HEK293 (cell line): ENCODE measurements around the gene KIRREL3.

Source experiments
- CTCF ChIA-PET: fragments of 350-600 bp; formaldehyde crosslinking; extraction: SDS; loops from one replicate; lab custom pipeline; 2021; ENCODE audit warnings: antibody characterized with exemption; lab: Yijun Ruan, JAX
- POLR2A ChIA-PET: fragments of 300-600 bp; formaldehyde crosslinking; extraction: SDS; loops from one replicate; lab custom pipeline; 2020; ENCODE audit warnings: antibody characterized with exemption, inconsistent platforms; lab: Yijun Ruan, JAX
- H3K27ac ChIP-seq: fragments of 200-500 bp; sonication (Bioruptor generic); 2 replicates; pipeline ENCODE4 v1.5.1; 2014; ENCODE audit warnings: low read depth, low read length, control low read depth, inconsistent platforms; ENCODE audit errors: extremely low read depth
- H3K36me3 ChIP-seq, 2 experiments: fragments of 200-500 bp in 1 of 2; sonication (Bioruptor generic) in 1 of 2; 1 replicate in 1 of 2; 2 replicates in 1 of 2; pipeline ENCODE4 v1.5.1; 2014 to 2017; ENCODE audit warnings: inconsistent platforms in 2 of 2, low read length in 2 of 2; ENCODE audit not compliant: control insufficient read depth in 2 of 2, insufficient read depth in 1 of 2
- H3K4me1 ChIP-seq: fragments of 200-500 bp; sonication (Bioruptor generic); 2 replicates; pipeline ENCODE4 v1.5.1; 2014; ENCODE audit warnings: mild to moderate bottlenecking, low read length, inconsistent platforms; ENCODE audit not compliant: control insufficient read depth, insufficient read depth
- H3K4me3 ChIP-seq: 2 replicates; pipeline ENCODE4 v1.5.1; 2011; ENCODE audit warnings: low read depth, mild to moderate bottlenecking, control low read depth, low read length, moderate library complexity
- H3K9me3 ChIP-seq: fragments of 200-500 bp; sonication (Bioruptor generic); 2 replicates; pipeline ENCODE4 v1.5.1; 2014; ENCODE audit warnings: low read depth, low read length, inconsistent platforms; ENCODE audit not compliant: control insufficient read depth, insufficient read depth
- HIC1 ChIP-seq: fragments of 450-650 bp; formaldehyde crosslinking; IDR thresholded peaks from 2 replicates; pipeline ENCODE4 v1.5.1; 2016; ENCODE audit warnings: missing biosample characterization, missing genetic modification characterization
- KLF16 ChIP-seq: fragments of 450-650 bp; formaldehyde crosslinking; IDR thresholded peaks from 2 replicates; pipeline ENCODE4 v1.5.1; 2017; ENCODE audit warnings: missing biosample characterization, missing genetic modification characterization
- MEIS1 ChIP-seq: sonication (generic); formaldehyde crosslinking; IDR thresholded peaks from 2 replicates; pipeline ENCODE4 v1.8.1; 2022; ENCODE audit warnings: missing genetic modification reagents, mild to moderate bottlenecking, borderline replicate concordance
- OVOL3 ChIP-seq: fragments of 450-650 bp; formaldehyde crosslinking; IDR thresholded peaks from 2 replicates; pipeline ENCODE4 v1.5.1; 2016; ENCODE audit warnings: missing biosample characterization, missing genetic modification characterization
- PRDM1 ChIP-seq: fragments of 450-650 bp; formaldehyde crosslinking; IDR thresholded peaks from 2 replicates; pipeline ENCODE4; 2016; ENCODE audit warnings: missing biosample characterization, missing genetic modification characterization
- RBAK ChIP-seq: fragments of 450-650 bp; formaldehyde crosslinking; IDR thresholded peaks from 2 replicates; pipeline ENCODE4 v1.5.1; 2016; ENCODE audit warnings: missing biosample characterization, missing genetic modification characterization
- REPIN1 ChIP-seq: fragments of 450-650 bp; formaldehyde crosslinking; IDR thresholded peaks from 2 replicates; pipeline ENCODE4 v1.5.1; 2017; ENCODE audit warnings: missing biosample characterization, missing genetic modification characterization, low read depth
- WT1 ChIP-seq: fragments of 450-650 bp; formaldehyde crosslinking; IDR thresholded peaks from 2 replicates; pipeline ENCODE4 v1.5.1; 2016; ENCODE audit warnings: missing biosample characterization, missing genetic modification characterization
- ZFP37 ChIP-seq: fragments of 450-650 bp; formaldehyde crosslinking; IDR thresholded peaks from 2 replicates; pipeline ENCODE4 v1.5.1; 2016; ENCODE audit warnings: missing biosample characterization, missing genetic modification characterization
- ZNF23 ChIP-seq: fragments of 450-650 bp; formaldehyde crosslinking; IDR thresholded peaks from 2 replicates; pipeline ENCODE4 v1.5.1; 2016; ENCODE audit warnings: missing biosample characterization, missing genetic modification characterization, borderline replicate concordance
- ZNF324 ChIP-seq: fragments of 450-650 bp; formaldehyde crosslinking; IDR thresholded peaks from 2 replicates; pipeline ENCODE4 v1.5.1; 2016; ENCODE audit warnings: missing biosample characterization, missing genetic modification characterization
- ZNF433 ChIP-seq: fragments of 450-650 bp; formaldehyde crosslinking; IDR thresholded peaks from 2 replicates; pipeline ENCODE4 v1.5.1; 2016; ENCODE audit warnings: missing biosample characterization, missing genetic modification characterization, low read depth
- ZNF510 ChIP-seq: fragments of 450-650 bp; formaldehyde crosslinking; IDR thresholded peaks from 2 replicates; pipeline ENCODE4 v1.5.1; 2018; ENCODE audit warnings: mild to moderate bottlenecking, missing genetic modification characterization, missing biosample characterization; ENCODE audit not compliant: insufficient replicate concordance
- ZNF518A ChIP-seq: fragments of 450-650 bp; formaldehyde crosslinking; conservative IDR thresholded peaks from 2 replicates; pipeline ENCODE4 v1.5.1; 2016; ENCODE audit warnings: low read depth, missing biosample characterization, missing genetic modification characterization
- ZNF521 ChIP-seq: fragments of 450-650 bp; formaldehyde crosslinking; IDR thresholded peaks from 2 replicates; pipeline ENCODE4 v1.5.1; 2017; ENCODE audit warnings: missing biosample characterization, mild to moderate bottlenecking, missing genetic modification characterization
- ZNF560 ChIP-seq: fragments of 450-650 bp; formaldehyde crosslinking; IDR thresholded peaks from 2 replicates; pipeline ENCODE4 v1.5.1; 2017; ENCODE audit warnings: missing biosample characterization, missing genetic modification characterization, borderline replicate concordance
- ZNF600 ChIP-seq: fragments of 450-650 bp; formaldehyde crosslinking; IDR thresholded peaks from 2 replicates; pipeline ENCODE4 v1.5.1; 2016; ENCODE audit warnings: missing biosample characterization, missing genetic modification characterization
- ZNF658 ChIP-seq: fragments of 450-650 bp; formaldehyde crosslinking; IDR thresholded peaks from 2 replicates; pipeline ENCODE4; 2016; ENCODE audit warnings: missing biosample characterization, missing genetic modification characterization
- ZNF660 ChIP-seq: fragments of 450-650 bp; IDR thresholded peaks from 2 replicates; pipeline ENCODE4 v1.5.1; 2018; ENCODE audit warnings: missing biosample characterization, mild to moderate bottlenecking, missing genetic modification characterization
- ZNF677 ChIP-seq: fragments of 450-650 bp; IDR thresholded peaks from 2 replicates; pipeline ENCODE4 v1.5.0; 2018; ENCODE audit warnings: missing biosample characterization, mild to moderate bottlenecking, missing genetic modification characterization, moderate library complexity
- ZNF776 ChIP-seq: fragments of 450-650 bp; formaldehyde crosslinking; IDR thresholded peaks from 2 replicates; pipeline ENCODE4 v1.5.0; 2017; ENCODE audit warnings: missing biosample characterization, missing genetic modification characterization, borderline replicate concordance
- TF ChIP-seq, protein P1 (sequence below): fragments of 450-650 bp; formaldehyde crosslinking; IDR thresholded peaks from 2 replicates; pipeline ENCODE4 v1.5.1; 2016; ENCODE audit warnings: missing biosample characterization, missing genetic modification characterization

The KIRREL3 gene

GRCh38 chr11:126744699-126745098 is 255.9 kb downstream of the KIRREL3 start (continued):
- TF ChIP-seq ZNF510 (tag by site-specific recombination) (no peak), PRDM1 (no peak), ZNF560 (no peak), ZNF677 (no peak)

DNA sequence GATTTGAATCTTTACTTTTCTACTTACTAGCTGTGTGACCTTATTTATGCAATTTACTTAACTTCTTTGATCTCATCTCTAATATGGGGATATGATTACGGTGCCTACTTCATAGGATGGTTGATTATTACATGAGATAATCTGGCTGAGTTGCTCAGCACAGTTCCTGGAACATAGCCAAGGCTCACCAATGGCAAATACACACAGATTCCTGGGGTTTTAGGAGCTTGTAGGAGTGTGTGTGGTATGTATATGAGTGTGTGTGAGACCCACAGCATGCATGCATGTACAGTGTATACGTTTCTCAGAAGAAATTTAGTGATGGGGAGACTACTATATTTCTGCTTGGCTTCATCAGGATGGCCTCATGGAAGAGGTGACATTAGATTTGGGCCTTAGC is 256.9 kb downstream of the KIRREL3 start:
- H3K4me3 ChIP-seq: no peak overlapping the region
- POLR2A ChIA-PET: no interaction called here
- no peaks in the 10 kb centered on the region for H3K4me1 ChIP-seq
- no peaks in the 10 kb centered on the region for H3K9me3 ChIP-seq
- no peaks in the 10 kb centered on the region for H3K36me3 ChIP-seq
- TF ChIP-seq HIC1 (no peak), ZNF658 (tag by site-specific recombination) (no peak), RBAK (no peak), ZNF660 (tag by site-specific recombination) (no peak), ZNF23 (tag by site-specific recombination) (no peak)
- CTCF ChIA-PET: interaction anchor here (0.6 to 2.6 kb wide), 3 partner anchors 8 to 136 kb away, joined by 3 to 8 read pairs (median 3); no protein-coding TSS in a partner anchor
- no peak overlapping the region for H3K27ac ChIP-seq

- ChIA-PET CTCF (interaction anchor here (2.6 kb wide), 1 partner anchor 26 kb away, joined by 8 read pairs; no protein-coding TSS in a partner anchor), POLR2A (no interaction called here)
- no peak for TF ChIP-seq ZNF776 (tag by site-specific recombination)
- TF ChIP-seq ZNF521 (tag by site-specific recombination): no peak
- no peak for TF ChIP-seq REPIN1 (tag by site-specific recombination)
- TF ChIP-seq ZNF600 (tag by site-specific recombination): no peak
- TF ChIP-seq, protein P1, sequence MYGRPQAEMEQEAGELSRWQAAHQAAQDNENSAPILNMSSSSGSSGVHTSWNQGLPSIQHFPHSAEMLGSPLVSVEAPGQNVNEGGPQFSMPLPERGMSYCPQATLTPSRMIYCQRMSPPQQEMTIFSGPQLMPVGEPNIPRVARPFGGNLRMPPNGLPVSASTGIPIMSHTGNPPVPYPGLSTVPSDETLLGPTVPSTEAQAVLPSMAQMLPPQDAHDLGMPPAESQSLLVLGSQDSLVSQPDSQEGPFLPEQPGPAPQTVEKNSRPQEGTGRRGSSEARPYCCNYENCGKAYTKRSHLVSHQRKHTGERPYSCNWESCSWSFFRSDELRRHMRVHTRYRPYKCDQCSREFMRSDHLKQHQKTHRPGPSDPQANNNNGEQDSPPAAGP (tag by site-specific recombination): no peak
- no peak for TF ChIP-seq WT1 (tag by site-specific recombination)
- TF ChIP-seq ZNF518A (tag by site-specific recombination): no peak
- no peak for TF ChIP-seq ZFP37 (tag by site-specific recombination)
- no peak for TF ChIP-seq ZNF324 (tag by site-specific recombination)
- TF ChIP-seq OVOL3 (tag by site-specific recombination): no peak
- TF ChIP-seq ZNF433 (tag by site-specific recombination): no peak
- TF ChIP-seq MEIS1 (CRISPR knock-in tag): no peak
- no peak for TF ChIP-seq KLF16
- no peaks in the 10 kb centered on the region for H3K4me1 ChIP-seq
- no peaks in the 10 kb centered on the region for H3K9me3 ChIP-seq
- no peak overlapping the region for H3K4me3 ChIP-seq
- H3K27ac ChIP-seq: no peak overlapping the region
- H3K36me3 ChIP-seq: no peaks in the 10 kb centered on the region
Measured at GRCh38 chr11:126742582-126742981, 258.0 kb downstream of the KIRREL3 start.
